ENCODE results near the gene LIPJ. TPM values are rescaled to one million over a fixed set of nuclear protein-coding genes. Genes with fewer than 3 reads are reported as not detected.

Gene LIPJ
- total RNA-seq, 1 donor from 2014 or later, result not detected

DNA sequence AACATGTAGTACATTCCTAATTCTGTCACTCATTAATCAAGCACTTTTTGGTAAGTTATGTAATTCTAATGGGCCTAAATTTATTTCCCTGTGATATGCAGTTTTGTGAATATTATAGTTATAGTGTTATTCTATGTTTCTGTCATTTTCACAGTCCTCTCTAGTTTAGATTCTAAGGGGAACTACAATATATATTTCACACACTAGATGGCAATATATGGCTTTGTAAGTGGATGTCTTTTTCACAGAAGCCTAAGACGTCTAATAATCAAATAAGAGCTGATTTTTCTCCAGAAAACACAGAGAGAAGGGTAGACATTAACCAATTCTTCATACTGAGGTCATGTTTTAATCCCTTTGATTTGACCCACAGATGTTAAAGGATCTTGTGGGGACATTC lies 21.5 kb upstream of the LIPJ start:
- Histone ChIP-seq H3K9me3 (replicated peaks) (no peaks in the 10 kb centered on the region), H3K4me1 (no peaks in the 10 kb centered on the region), H3K27ac (replicated peaks) (no peak overlapping the region), H3K36me3 (no peaks in the 10 kb centered on the region), H3K27me3 (ENCODE audit: low read depth) (no peaks in the 10 kb centered on the region), H3K4me3 (no peak overlapping the region)
- no peak for DNase-seq
- TF ChIP-seq, protein P1, sequence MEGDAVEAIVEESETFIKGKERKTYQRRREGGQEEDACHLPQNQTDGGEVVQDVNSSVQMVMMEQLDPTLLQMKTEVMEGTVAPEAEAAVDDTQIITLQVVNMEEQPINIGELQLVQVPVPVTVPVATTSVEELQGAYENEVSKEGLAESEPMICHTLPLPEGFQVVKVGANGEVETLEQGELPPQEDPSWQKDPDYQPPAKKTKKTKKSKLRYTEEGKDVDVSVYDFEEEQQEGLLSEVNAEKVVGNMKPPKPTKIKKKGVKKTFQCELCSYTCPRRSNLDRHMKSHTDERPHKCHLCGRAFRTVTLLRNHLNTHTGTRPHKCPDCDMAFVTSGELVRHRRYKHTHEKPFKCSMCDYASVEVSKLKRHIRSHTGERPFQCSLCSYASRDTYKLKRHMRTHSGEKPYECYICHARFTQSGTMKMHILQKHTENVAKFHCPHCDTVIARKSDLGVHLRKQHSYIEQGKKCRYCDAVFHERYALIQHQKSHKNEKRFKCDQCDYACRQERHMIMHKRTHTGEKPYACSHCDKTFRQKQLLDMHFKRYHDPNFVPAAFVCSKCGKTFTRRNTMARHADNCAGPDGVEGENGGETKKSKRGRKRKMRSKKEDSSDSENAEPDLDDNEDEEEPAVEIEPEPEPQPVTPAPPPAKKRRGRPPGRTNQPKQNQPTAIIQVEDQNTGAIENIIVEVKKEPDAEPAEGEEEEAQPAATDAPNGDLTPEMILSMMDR (IDR thresholded peaks at IDR 0.05; ENCODE audit: borderline replicate concordance), result peak; percentile 52
- intact Hi-C loops (cut with micrococcal nuclease), result no loop called here

DNA sequence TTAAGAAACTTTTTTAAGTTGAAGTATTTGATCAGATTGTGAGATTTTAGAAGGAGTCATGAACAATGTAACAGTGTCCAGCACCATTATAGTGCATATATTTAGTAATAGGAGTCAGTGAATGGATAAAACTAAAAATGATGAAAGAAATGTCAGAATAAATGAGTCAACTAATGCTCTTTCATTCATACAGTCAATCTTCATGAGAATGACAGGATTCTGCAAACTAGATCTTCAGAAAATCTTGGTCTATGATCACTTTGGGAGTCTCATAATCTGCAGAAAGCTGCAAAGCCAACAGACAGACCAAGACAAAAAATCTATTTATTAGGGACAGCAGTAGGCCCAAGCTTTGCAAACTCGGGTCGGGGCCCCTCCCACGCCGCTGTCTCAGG lies 4.2 kb upstream of the LIPJ start:
- Histone ChIP-seq H3K4me3 (peak overlapping the region; percentile 86), H3K4me1 (peaks cover 12% of the 10 kb centered on the region), H3K27me3 (ENCODE audit: low read depth) (no peaks in the 10 kb centered on the region), H3K9me3 (replicated peaks) (no peaks in the 10 kb centered on the region), H3K27ac (replicated peaks) (peak overlapping the region; percentile 96), H3K36me3 (no peaks in the 10 kb centered on the region)
- intact Hi-C loops (cut with micrococcal nuclease), result no loop called here
- DNase-seq, result no peak
- TF ChIP-seq, protein P1 (IDR thresholded peaks at IDR 0.05; ENCODE audit: borderline replicate concordance), result no peak

DNA sequence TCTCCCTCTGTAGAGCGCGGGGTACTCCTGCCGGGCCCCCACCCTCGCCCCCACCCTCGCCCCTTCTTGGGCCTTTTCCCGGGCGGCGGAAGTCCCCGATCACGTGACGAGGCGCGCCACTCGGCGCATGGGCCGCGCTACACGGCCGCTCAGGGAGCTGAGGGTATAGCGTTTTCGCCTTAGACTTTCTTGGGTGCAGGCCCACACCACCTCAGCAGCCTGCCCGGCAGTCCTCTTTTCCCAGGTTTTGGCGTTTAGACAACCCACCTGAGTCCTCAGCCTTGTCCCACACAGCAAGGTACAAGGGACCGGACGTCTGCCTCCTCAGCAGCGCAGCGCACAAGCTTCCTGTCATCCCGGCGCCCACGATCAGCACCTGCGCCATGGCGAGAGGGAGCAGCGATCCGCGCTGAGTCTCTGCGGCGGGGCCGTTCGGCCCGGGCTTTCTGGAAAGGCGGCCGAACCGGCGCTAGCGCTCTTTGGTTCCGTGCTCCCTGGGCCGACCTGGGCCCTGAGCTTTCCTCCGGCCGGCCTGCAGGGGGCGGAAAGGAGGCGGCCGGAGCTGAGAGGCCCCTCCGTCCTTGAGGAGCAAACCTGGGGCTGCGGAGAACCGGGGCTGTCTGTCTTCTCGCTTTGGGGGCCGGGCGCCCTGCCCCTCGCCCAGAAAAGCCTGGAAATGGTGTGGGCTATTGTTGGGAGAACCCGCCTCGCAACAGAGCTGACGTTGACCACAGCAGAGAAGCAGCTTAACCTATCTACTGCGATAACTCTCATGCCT lies 3.6 kb upstream of the LIPJ start, which contains the start of gene RNLS:
Gene RNLS, minus strand, starts transcription at position 513 of the 778 bp plus-strand sequence.
- peaks cover 12% of the 10 kb centered on the region for H3K4me1 ChIP-seq
- no peaks in the 10 kb centered on the region for H3K9me3 ChIP-seq (replicated peaks)
- DNase-seq, result peak; percentile 76
- TF ChIP-seq, protein P1 (IDR thresholded peaks at IDR 0.05; ENCODE audit: borderline replicate concordance), result peak; percentile 88
- H3K36me3 ChIP-seq, result no peaks in the 10 kb centered on the region
- H3K27ac ChIP-seq (replicated peaks), result peak within 1 kb of the TSS; percentile 96
- H3K27me3 ChIP-seq (ENCODE audit: low read depth), result no peaks in the 10 kb centered on the region
- intact Hi-C loops (cut with micrococcal nuclease), result no loop called here
- peak within 1 kb of the TSS; percentile 86 for H3K4me3 ChIP-seq

DNA sequence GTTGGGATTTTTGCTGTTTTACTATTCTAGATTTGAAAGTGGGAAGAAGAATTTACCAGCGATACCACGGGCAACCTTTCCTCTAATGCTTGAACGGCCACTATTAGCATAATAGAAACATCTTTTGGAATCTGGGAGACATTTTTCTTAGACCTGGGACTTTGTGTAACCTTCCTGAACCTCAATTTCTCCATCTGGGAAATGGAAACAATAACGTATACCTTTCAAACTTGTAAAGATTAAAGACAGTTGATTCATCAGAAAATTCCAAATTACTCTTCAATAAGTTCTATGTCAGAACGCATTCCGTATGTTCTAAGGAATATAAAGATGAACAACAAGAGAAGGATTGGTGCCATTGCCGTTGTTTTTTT lies 3.0 kb upstream of the LIPJ start:
- Histone ChIP-seq H3K9me3 (replicated peaks) (no peaks in the 10 kb centered on the region), H3K36me3 (no peaks in the 10 kb centered on the region), H3K27ac (replicated peaks) (peak overlapping the region; percentile 96), H3K4me3 (peak overlapping the region; percentile 86), H3K4me1 (peaks cover 12% of the 10 kb centered on the region), H3K27me3 (ENCODE audit: low read depth) (no peaks in the 10 kb centered on the region)
- TF ChIP-seq, protein P1 (IDR thresholded peaks at IDR 0.05; ENCODE audit: borderline replicate concordance), result no peak
- intact Hi-C loops (cut with micrococcal nuclease), result no loop called here
- DNase-seq, result no peak

DNA sequence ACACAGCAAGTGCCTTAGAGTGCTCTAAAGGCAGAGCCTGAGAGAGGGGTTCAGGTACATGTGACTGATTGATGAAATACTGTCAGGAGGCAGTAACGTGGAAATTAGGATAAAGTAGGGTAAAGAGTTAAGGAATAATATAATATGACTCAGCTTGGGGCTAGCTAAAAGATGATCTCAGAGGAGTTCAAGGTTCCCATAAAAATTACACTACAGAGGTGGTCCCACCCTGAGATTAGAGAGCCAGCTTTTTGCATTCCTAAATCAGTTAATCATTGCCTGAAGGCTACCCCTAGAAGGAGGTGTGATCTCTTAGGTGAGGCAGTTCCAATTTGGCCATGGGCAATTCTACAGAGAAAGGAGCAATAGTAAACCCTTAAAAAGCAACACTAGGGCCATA lies 5.8 kb downstream of the LIPJ start:
- Histone ChIP-seq H3K27ac (replicated peaks) (no peak overlapping the region), H3K27me3 (ENCODE audit: low read depth) (no peaks in the 10 kb centered on the region), H3K9me3 (replicated peaks) (no peaks in the 10 kb centered on the region), H3K4me1 (no peaks in the 10 kb centered on the region), H3K36me3 (no peaks in the 10 kb centered on the region), H3K4me3 (no peak overlapping the region)
- intact Hi-C loops (cut with micrococcal nuclease), result no loop called here
- no peak for DNase-seq
- TF ChIP-seq, protein P1 (IDR thresholded peaks at IDR 0.05; ENCODE audit: borderline replicate concordance), result no peak

All from left ventricle myocardium inferior (tissue), 1 donor.